Lower leg skin (tissue), 3 donors: Measurements from ENCODE around the gene TIAM2.

Experiments
- CTCF ChIP-seq, 3 donors: fragments of 450-650 bp; IDR thresholded peaks; one replicate each; pipeline ENCODE4 v1.5.1; 2016; ENCODE audit warnings: antibody characterized with exemption in 3 of 3, mild to moderate bottlenecking in 3 of 3, moderate library complexity in 2 of 3
- POLR2A ChIP-seq, 2 donors: fragments of 450-650 bp; IDR thresholded peaks; one replicate each; pipeline ENCODE4 v1.6.1; 2016 to 2017; ENCODE audit warnings: antibody characterized with exemption in 2 of 2, mild to moderate bottlenecking in 1 of 2, moderate library complexity in 1 of 2

GRCh38 chr6:154953644-154954043, 41.5 kb upstream of the TIAM2 start:
- TF ChIP-seq CTCF (IDR thresholded peaks at IDR 0.05) (no peak), POLR2A (IDR thresholded peaks at IDR 0.05) (no peak)
